Smooth muscle cell of the umbilical artery (primary cell): Measurements from ENCODE around the gene SLC35D3. TPM values are rescaled to one million over a fixed set of nuclear protein-coding genes. Genes with fewer than 3 reads are reported as not detected.

Experiments
- total RNA-seq: library from RNA; depleted of rRNA; stranded (reverse); fragments of >200 nt; gene quantifications from 2 replicates; pipeline ENCODE4 v1.2.3, GENCODE V29; 2014

The SLC35D3 gene, protein sequence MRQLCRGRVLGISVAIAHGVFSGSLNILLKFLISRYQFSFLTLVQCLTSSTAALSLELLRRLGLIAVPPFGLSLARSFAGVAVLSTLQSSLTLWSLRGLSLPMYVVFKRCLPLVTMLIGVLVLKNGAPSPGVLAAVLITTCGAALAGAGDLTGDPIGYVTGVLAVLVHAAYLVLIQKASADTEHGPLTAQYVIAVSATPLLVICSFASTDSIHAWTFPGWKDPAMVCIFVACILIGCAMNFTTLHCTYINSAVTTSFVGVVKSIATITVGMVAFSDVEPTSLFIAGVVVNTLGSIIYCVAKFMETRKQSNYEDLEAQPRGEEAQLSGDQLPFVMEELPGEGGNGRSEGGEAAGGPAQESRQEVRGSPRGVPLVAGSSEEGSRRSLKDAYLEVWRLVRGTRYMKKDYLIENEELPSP
- total RNA-seq = not detected in 2 replicates

DNA sequence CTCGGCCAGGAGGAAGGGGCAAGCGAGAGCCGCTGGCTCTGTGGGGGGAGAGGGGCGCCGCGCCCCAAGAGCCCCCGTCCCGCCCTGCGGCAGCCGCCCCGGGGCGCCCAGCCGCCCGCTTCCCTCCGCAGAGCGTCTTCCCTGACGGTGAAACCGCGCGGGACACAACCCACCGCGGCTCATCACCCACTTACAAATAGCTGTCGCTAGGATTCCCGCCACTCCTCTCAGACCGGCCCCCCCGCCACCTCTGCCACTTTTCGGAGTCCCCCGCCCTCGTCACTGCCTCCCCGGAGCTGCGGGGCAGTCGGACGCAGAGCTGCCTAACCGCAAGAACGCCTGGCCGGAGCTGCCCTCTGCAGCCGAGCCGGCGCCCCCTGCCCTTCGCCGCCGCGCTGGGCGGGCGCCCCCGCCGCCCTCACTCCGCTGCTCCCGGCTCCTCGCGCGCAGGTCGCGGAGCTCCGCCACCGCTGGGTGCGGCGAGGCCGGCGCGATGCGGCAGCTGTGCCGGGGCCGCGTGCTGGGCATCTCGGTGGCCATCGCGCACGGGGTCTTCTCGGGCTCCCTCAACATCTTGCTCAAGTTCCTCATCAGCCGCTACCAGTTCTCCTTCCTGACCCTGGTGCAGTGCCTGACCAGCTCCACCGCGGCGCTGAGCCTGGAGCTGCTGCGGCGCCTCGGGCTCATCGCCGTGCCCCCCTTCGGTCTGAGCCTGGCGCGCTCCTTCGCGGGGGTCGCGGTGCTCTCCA is at the start of gene SLC35D3:
SLC35D3 (plus strand) TSS at position 366 of the 749 bp plus-strand sequence; CDS start at position 494, 128 bp downstream.

Other genes with a start within 250 kb of the SLC35D3 start
- gene MAP3K5, start 129.8 kb upstream of the SLC35D3 start, total RNA-seq = 8.9 and 14.5 TPM in 2 replicates
- gene PEX7, start 99.7 kb upstream of the SLC35D3 start, total RNA-seq = 11.9 and 18.1 TPM in 2 replicates
- gene IL20RA, start 122.7 kb downstream of the SLC35D3 start, total RNA-seq = not detected in 2 replicates